ENCODE data around the gene KCNQ2.
"Not testable (repeated sequence)": the region's sequence is repeated elsewhere in the genome, so short reads cannot be mapped to it uniquely, and the experiment has no call there.

The KCNQ2 gene

GRCh38 chr20:63471981-63472831 is at the start of gene KCNQ2:
TSS of gene KCNQ2 (minus strand) at chr20:63472655. CDS start at chr20:63472463, 192 bp downstream.
- DNase-seq = no peak

- DNase-seq = no peak
Measured at GRCh38 chr20:63521602-63522001, 49.1 kb upstream of the KCNQ2 start.

- DNase-seq = peak; percentile 33 to 75 (median 48)
Measured at GRCh38 chr20:63520934-63521601, 48.6 kb upstream of the KCNQ2 start.

- peak; percentile 60 to 86 (median 72) for DNase-seq
Measured at GRCh38 chr20:63520504-63520933, 48.1 kb upstream of the KCNQ2 start, which contains the start of gene PPDPF. TSS of gene PPDPF (plus strand) at chr20:63520765. CDS start at chr20:63521309, 544 bp downstream.

GRCh38 chr20:63519668-63520503 is 47.4 kb upstream of the KCNQ2 start:
- DNase-seq = peak in 2 of 4 experiments; percentile 44 to 58

- DNase-seq = no peak
Measured at GRCh38 chr20:63518946-63519667, 46.7 kb upstream of the KCNQ2 start.

- DNase-seq = no peak
Measured at GRCh38 chr20:63518351-63518861, 46.0 kb upstream of the KCNQ2 start.

- no peak for DNase-seq
Measured at GRCh38 chr20:63517376-63518309, 45.2 kb upstream of the KCNQ2 start.

- DNase-seq = not testable (repeated sequence)
Measured at GRCh38 chr20:63514520-63514919, 42.1 kb upstream of the KCNQ2 start.

GRCh38 chr20:63513207-63513606 is 40.8 kb upstream of the KCNQ2 start:
- no peak for DNase-seq

- no peak for DNase-seq
Measured at GRCh38 chr20:63509088-63509564, 36.7 kb upstream of the KCNQ2 start.

- no peak for DNase-seq
Measured at GRCh38 chr20:63508072-63508768, 35.8 kb upstream of the KCNQ2 start.

GRCh38 chr20:63507083-63507743 is 34.8 kb upstream of the KCNQ2 start:
- no peak for DNase-seq

GRCh38 chr20:63505723-63506122 is 33.3 kb upstream of the KCNQ2 start:
- DNase-seq = no peak

- no peak for DNase-seq
Measured at GRCh38 chr20:63505281-63505680, 32.8 kb upstream of the KCNQ2 start.

GRCh38 chr20:63504642-63505041 is 32.2 kb upstream of the KCNQ2 start:
- no peak for DNase-seq

- no peak for DNase-seq
Measured at GRCh38 chr20:63503524-63503923, 31.1 kb upstream of the KCNQ2 start.

- no peak for DNase-seq
Measured at GRCh38 chr20:63502671-63503172, 30.3 kb upstream of the KCNQ2 start.
